HG03064 (cell line): Measurements from ENCODE around the gene MGAT4B.

ENCODE experiments used
- ATAC-seq: cut with Tn5 transposase; IDR thresholded peaks from one replicate; pipeline ENCODE4 v1.9.1; 2021; ENCODE audit warnings: low read depth; ENCODE audit not compliant: unreplicated experiment

Gene MGAT4B

GRCh38 chr5:179812997-179813607 is 6.4 kb upstream of the MGAT4B start:
- no peak for ATAC-seq

- no peak for ATAC-seq
These were observed 5.6 kb upstream of the MGAT4B start for GRCh38 chr5:179812135-179812825.

GRCh38 chr5:179805529-179806249 is 977 bp downstream of the MGAT4B start:
- ATAC-seq = peak; percentile 22

GRCh38 chr5:179805070-179805528 is 1.6 kb downstream of the MGAT4B start:
- no peak for ATAC-seq

GRCh38 chr5:179804555-179804947 is 2.1 kb downstream of the MGAT4B start:
- ATAC-seq = no peak

GRCh38 chr5:179803651-179804554 is 2.8 kb downstream of the MGAT4B start:
- ATAC-seq = no peak

DNA sequence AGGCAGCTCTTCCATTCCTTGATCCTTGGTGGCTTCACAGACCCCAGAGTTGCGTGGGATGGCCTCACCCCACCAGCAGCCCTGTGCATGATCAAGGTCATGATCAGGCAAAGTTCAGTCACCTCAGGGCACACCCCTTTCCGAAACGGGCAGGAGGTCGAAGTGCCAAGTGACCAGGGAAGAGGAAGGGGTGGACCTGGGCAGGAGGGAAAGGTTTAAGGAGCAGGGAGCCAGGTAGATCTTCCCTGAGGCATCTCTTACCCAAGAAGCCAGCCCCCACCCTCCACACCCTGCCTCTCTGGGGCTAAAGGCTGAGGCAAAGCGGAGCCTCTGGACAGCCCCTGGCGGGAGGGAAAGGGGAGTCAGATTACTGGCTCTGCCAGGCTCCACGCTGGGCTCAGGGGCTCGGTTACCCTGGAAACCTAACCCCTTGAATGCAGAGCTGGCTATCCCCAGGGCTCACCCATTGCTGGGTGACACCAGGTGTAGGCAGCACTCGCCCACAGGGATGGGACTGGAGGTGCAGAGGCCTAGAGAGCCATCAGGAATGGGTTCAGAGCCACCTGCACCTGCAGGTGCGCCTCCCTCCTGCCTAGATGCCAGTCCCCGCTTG is 3.6 kb downstream of the MGAT4B start:
- ATAC-seq = no peak

DNA sequence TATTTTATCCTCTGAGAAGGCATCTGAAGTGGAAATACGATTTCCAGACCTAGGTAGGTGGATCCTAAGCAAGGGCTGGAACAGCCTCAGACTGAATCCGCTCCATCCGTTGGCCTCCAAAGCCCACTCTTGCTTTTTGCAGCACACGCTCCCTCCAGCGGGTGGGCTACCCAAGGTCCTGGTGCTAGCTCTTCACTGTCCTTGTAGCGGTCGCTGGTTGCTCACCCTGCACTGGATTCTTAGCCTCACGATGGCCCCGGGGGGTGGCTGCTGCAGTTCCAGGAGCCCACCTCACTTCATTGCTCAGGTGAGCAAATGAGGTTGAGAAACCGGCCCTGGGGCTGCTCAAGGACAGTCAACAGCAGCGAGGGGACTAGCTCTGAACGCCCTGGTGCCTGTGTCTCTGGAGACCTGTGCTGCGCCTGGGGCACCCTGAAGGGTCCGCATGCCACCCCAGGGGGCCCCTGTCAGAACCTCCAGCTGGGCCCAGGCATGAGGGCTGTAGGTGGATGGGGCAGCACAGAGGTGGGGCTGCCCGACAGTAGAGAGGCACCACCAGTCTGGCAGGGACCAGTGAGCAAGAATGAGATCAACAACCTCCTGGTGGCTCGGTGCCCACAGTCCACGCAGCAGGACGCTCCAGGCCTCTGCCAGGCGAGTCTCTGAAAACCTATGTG is 4.3 kb downstream of the MGAT4B start:
- ATAC-seq = no peak

GRCh38 chr5:179801304-179802206 is 5.1 kb downstream of the MGAT4B start:
- no peak for ATAC-seq

- ATAC-seq = no peak
These were observed 5.9 kb downstream of the MGAT4B start for GRCh38 chr5:179800696-179801201.

- no peak for ATAC-seq
These were observed 6.5 kb downstream of the MGAT4B start for GRCh38 chr5:179800071-179800695.

DNA sequence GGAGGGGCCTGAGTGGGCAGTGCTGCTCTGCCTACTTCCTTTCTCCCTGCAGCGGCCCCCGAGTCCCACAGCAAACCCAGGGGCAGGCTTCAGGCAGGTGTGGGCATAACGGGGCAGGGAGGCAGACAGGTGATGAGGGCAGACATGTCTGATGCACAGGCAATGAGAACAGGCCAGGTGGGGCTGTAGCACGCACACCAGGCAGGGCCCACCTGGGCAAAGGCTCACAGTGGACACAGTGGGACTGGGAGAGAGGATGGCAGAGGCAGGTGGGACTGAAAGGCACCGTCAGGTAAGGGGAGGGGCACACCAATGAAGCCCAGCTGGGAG is 7.1 kb downstream of the MGAT4B start:
- no peak for ATAC-seq

DNA sequence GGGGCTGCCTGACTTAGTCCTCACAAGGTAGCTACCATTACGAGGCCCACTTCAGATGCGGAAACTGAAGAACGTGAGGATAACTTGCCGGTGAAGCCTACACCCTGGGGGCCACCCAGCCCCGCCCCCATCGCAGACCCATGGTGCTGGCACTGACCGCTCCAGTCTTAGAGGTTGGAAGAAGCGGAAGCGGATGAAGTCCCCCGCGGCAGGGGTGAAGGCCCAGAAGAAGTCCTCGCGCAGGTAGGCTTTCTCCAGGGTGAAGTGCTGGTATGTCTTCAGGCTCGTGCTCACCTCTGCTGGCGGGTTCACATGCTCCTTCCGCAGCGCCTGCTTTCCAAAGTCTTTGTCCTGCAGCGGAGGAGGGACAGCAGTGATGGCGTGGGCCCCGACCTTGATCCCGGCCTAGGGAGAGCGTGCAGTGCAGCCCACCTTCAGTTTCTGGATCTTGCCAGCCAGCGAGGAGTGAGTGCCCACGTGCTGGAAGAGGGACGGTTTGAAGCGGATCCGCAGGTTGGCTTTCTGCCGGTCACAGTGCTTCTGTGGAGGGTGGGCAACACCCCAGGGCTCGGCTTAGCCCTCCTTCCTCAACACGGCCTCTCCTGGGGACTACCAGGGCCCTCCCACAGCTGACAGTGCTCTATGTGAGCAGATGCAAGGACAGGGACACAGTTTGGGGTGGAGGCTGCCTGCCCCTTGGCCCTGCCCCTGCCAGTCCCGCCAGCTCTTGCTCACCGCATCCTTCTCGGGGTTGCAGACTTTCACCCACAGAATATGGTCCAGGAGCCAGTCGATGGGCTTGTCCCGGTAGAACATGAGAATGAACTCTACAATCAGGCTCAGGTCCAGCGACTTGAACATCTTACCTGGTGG is 7.7 kb downstream of the MGAT4B start:
- ATAC-seq = no peak

GRCh38 chr5:179798144-179798770 is 8.4 kb downstream of the MGAT4B start:
- no peak for ATAC-seq

GRCh38 chr5:179797741-179798140 is 8.9 kb downstream of the MGAT4B start:
- ATAC-seq = no peak

GRCh38 chr5:179796877-179797608 is 9.6 kb downstream of the MGAT4B start:
- no peak for ATAC-seq
